HepG2 (cell line): Measurements from ENCODE around the gene TEX53. TPM values are rescaled to one million over a fixed set of nuclear protein-coding genes. Genes with fewer than 3 reads are reported as not detected.

ENCODE experiments used
- ATAC-seq: fragments of 200-7000 bp; cut with Tn5 transposase; 3 replicates; pipeline ENCODE4 v1.9.1; 2020; ENCODE audit warnings: mild to moderate bottlenecking, moderate library complexity
- BruUV-seq: library from RNA; stranded (reverse); fragments of 400-500 nt; replicated peaks from 2 replicates; lab custom pipeline; 2021; lab: Mats Ljungman, UMichigan
- CTCF ChIA-PET: fragments of 300-600 bp; formaldehyde crosslinking; extraction: SDS; loops from one replicate; lab custom pipeline; 2021; ENCODE audit warnings: low total read pairs, inconsistent platforms, low intra/inter-chr PET ratio; lab: Yijun Ruan, JAX
- POLR2A ChIA-PET: fragments of 350-600 bp; sonication (Branson Sonifier 250); formaldehyde crosslinking; loops from one replicate; lab custom pipeline; 2020; ENCODE audit warnings: antibody characterized with exemption, inconsistent platforms; lab: Yijun Ruan, JAX
- DNase-seq: peaks from one replicate; pipeline ENCODE4 v3.0.0-alpha.2; 2015; ENCODE audit warnings: low spot score
- FAIRE-seq: peaks from 3 replicates; lab custom pipeline; 2011; peaks lifted over from hg19 to GRCh38; lab: Jason Lieb, UNC
- H2AFZ ChIP-seq: one replicate; pipeline ENCODE4 v1.6.1; 2011; ENCODE audit warnings: low read length, inconsistent platforms
- H3K27ac ChIP-seq: fragments of 300-600 bp; 3 replicates; pipeline ENCODE4 v1.8.0; 2011; ENCODE audit warnings: mixed run types, mild to moderate bottlenecking, mixed read lengths, low read length, inconsistent platforms; ENCODE audit not compliant: insufficient read depth; ENCODE audit errors: extremely low read length
- H3K27me3 ChIP-seq, 2 experiments: fragments of 200-600 bp in 1 of 2; 2 replicates in 1 of 2; 3 replicates in 1 of 2; pipeline versions ENCODE4 v1.6.0 to v1.8.0; 2011; ENCODE audit warnings: low read length in 2 of 2, mild to moderate bottlenecking in 2 of 2, moderate library complexity in 2 of 2, inconsistent platforms in 1 of 2; ENCODE audit not compliant: insufficient read depth in 2 of 2, control insufficient read depth in 1 of 2
- H3K36me3 ChIP-seq, 2 experiments: fragments of 200-600 bp in 1 of 2; replicated peaks in 1 of 2; 2 replicates in 1 of 2; 3 replicates in 1 of 2; pipeline versions ENCODE4 v1.5.1 to v1.8.0; 2011; ENCODE audit warnings: low read length in 2 of 2, inconsistent platforms in 1 of 2; ENCODE audit not compliant: insufficient read depth in 2 of 2, control insufficient read depth in 1 of 2
- H3K4me1 ChIP-seq: 2 replicates; pipeline ENCODE4 v1.5.1; 2012; ENCODE audit warnings: low read length, inconsistent platforms; ENCODE audit not compliant: insufficient read depth
- H3K4me2 ChIP-seq: 2 replicates; pipeline ENCODE4 v1.6.0; 2011; ENCODE audit warnings: low read depth, low read length, inconsistent platforms
- H3K4me3 ChIP-seq, 3 experiments: fragments of 200-600 bp in 1 of 3; sonication (generic), shearing (Covaris generic) in 1 of 3; replicated peaks in 1 of 3; 2 replicates each; pipeline ENCODE4 v1.5.1; 2011 to 2016; ENCODE audit warnings: low read length in 3 of 3, inconsistent platforms in 2 of 3, low read depth in 2 of 3, mild to moderate bottlenecking in 2 of 3, control low read depth in 1 of 3, mixed read lengths in 1 of 3; ENCODE audit not compliant: insufficient read depth in 1 of 3
- H3K79me2 ChIP-seq: one replicate; pipeline ENCODE4 v1.6.1; 2011; ENCODE audit warnings: low read length, inconsistent platforms; ENCODE audit not compliant: insufficient read depth
- H3K9ac ChIP-seq: 2 replicates; pipeline ENCODE4 v1.6.0; 2011; ENCODE audit warnings: mild to moderate bottlenecking, low read depth, low read length, inconsistent platforms; ENCODE audit not compliant: insufficient read depth
- H3K9me3 ChIP-seq: 2 replicates; pipeline ENCODE4 v1.5.1; 2012; ENCODE audit warnings: mild to moderate bottlenecking, low read length
- H4K20me1 ChIP-seq: 2 replicates; pipeline ENCODE4 v1.6.0; 2011; ENCODE audit warnings: inconsistent platforms, mild to moderate bottlenecking, low read length, moderate library complexity; ENCODE audit not compliant: insufficient read depth
- CEBPG ChIP-seq: IDR thresholded peaks from 2 replicates; pipeline ENCODE4 v1.6.1; 2016
- HOXA3 ChIP-seq: sonication (generic); formaldehyde crosslinking; IDR thresholded peaks from 2 replicates; pipeline ENCODE4 v1.5.0; 2020; ENCODE audit warnings: missing genetic modification reagents
- KDM6A ChIP-seq: IDR thresholded peaks from 2 replicates; pipeline ENCODE4 v1.6.1; 2016; ENCODE audit warnings: low read depth
- MXD4 ChIP-seq: IDR thresholded peaks from 2 replicates; pipeline ENCODE4 v1.6.1; 2016; ENCODE audit warnings: mild to moderate bottlenecking, missing biosample characterization, missing genetic modification reagents
- NFE2L2 ChIP-seq: fragments of 150-350 bp; IDR thresholded peaks from 2 replicates; pipeline ENCODE4 v1.6.1; 2014; ENCODE audit warnings: low read length
- SPEN ChIP-seq: sonication (generic); formaldehyde crosslinking; IDR thresholded peaks from 2 replicates; pipeline ENCODE4 v1.5.1; 2020; ENCODE audit warnings: low read depth, mild to moderate bottlenecking, missing genetic modification reagents
- THYN1 ChIP-seq: sonication (generic); formaldehyde crosslinking; IDR thresholded peaks from 2 replicates; pipeline ENCODE4 v1.8.1; 2023; ENCODE audit warnings: low read depth, mild to moderate bottlenecking, moderate library complexity, missing genetic modification reagents, borderline replicate concordance
- YEATS4 ChIP-seq: sonication (generic); formaldehyde crosslinking; IDR thresholded peaks from 2 replicates; pipeline ENCODE4 v1.4.0; 2020; ENCODE audit warnings: missing genetic modification reagents, borderline replicate concordance
- ZC3H4 ChIP-seq: sonication (generic); formaldehyde crosslinking; IDR thresholded peaks from 2 replicates; pipeline ENCODE4 v1.4.0; 2020; ENCODE audit warnings: missing genetic modification reagents, borderline replicate concordance
- ZFP82 ChIP-seq: sonication (generic); formaldehyde crosslinking; IDR thresholded peaks from 2 replicates; pipeline ENCODE4 v1.5.1; 2020; ENCODE audit warnings: mild to moderate bottlenecking, missing genetic modification reagents, borderline replicate concordance
- ZNF136 ChIP-seq: sonication (generic); formaldehyde crosslinking; IDR thresholded peaks from 2 replicates; pipeline ENCODE4 v1.8.1; 2022; ENCODE audit warnings: low read depth, mild to moderate bottlenecking, moderate library complexity, missing genetic modification reagents
- ZNF775 ChIP-seq: sonication (generic); formaldehyde crosslinking; IDR thresholded peaks from 2 replicates; pipeline ENCODE4 v1.4.0; 2020; ENCODE audit warnings: missing genetic modification reagents, mild to moderate bottlenecking, moderate library complexity, borderline replicate concordance
- ZSCAN29 ChIP-seq: sonication (generic); formaldehyde crosslinking; conservative IDR thresholded peaks from 2 replicates; pipeline ENCODE4 v1.4.0; 2020; ENCODE audit warnings: mild to moderate bottlenecking, missing genetic modification reagents
- WGBS: methylation state at CpG from one replicate; pipeline ENCODE4 v1.1.6; 2017; ENCODE audit warnings: low lambda C conversion rate; 5-methylcytosine and 5-hydroxymethylcytosine counted together
- in situ Hi-C: cut with HindIII; loops from 2 replicates; pipeline ENCODE4 v1.10.0; 2017; ENCODE audit warnings: low pct_unique_long_range_greater_than_20kb; ENCODE audit not compliant: extremely low pct_ligation_motif_present
- intact Hi-C: fragments of 100-400 bp; cut with micrococcal nuclease; formaldehyde crosslinking; loops from one replicate; pipeline ENCODE4 v1.10.0; 2022; ENCODE audit not compliant: unreplicated experiment
- polyA plus RNA-seq, 8 experiments: library from polyadenylated mRNA; depleted of rRNA in 3 of 8; stranded (reverse) in 7 of 8; unstranded in 1 of 8; fragments of >200 nt; fragmentation: Illumina TruSeq in 4 of 8; extraction: Trizol in 4 of 8; gene quantifications; 2 replicates each; pipeline versions ENCODE4 v1.2.1 to v1.2.3, GENCODE V29; 2011 to 2016; ENCODE audit warnings: low read depth in 4 of 8, missing spikeins in 1 of 8, mixed read lengths in 1 of 8; ENCODE audit not compliant: insufficient read depth in 1 of 8
- total RNA-seq, 5 experiments: library from RNA; depleted of rRNA; stranded (reverse); fragments of >200 nt; fragmentation: Illumina TruSeq; extraction: Trizol; gene quantifications; 2 replicates each; pipeline ENCODE4 v1.2.3, GENCODE V29; 2016; ENCODE audit warnings: low read depth in 1 of 5
- TF ChIP-seq, protein P1 (sequence below): sonication (generic); formaldehyde crosslinking; IDR thresholded peaks from 2 replicates; pipeline ENCODE4 v1.4.0; 2020; ENCODE audit warnings: missing genetic modification reagents; ENCODE audit errors: not compliant biosample characterization
- TF ChIP-seq, protein P2 (sequence below): sonication (generic); formaldehyde crosslinking; conservative IDR thresholded peaks from 2 replicates; pipeline ENCODE4 v1.4.0; 2020; ENCODE audit warnings: missing genetic modification reagents

Gene TEX53
- total and polyA plus RNA-seq, 2 of the 13 experiments (the other 11 are each of a cell fraction or from before 2014, with no cell fraction given): not detected

DNA sequence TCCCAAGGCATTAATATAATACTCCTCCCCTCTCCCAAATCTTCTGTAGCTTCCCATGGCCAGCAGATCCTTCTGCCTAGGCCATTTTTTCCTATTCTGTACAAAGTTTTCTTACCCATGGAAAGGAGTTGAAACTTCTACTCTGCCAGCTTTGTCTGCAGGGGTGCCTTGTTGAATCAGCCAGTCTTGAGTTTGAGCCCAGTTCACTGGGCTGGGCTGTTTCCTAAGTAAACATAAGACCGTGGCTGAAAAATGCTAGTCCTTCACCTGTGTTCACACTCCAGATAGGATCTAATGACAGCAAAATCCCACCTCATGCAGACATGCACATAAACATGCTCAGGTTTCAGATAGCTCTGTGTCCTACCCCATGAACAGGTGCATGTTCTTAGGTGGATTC, 14.0 kb upstream of the TEX53 start:
- Histone ChIP-seq H3K36me3 (no peaks in the 10 kb centered on the region), H2AFZ (no peak overlapping the region), H3K9me3 (no peaks in the 10 kb centered on the region), H3K79me2 (no peaks in the 10 kb centered on the region), H3K4me1 (no peaks in the 10 kb centered on the region), H3K4me2 (no peak overlapping the region), H4K20me1 (no peaks in the 10 kb centered on the region), H3K9ac (no peak overlapping the region), H3K27me3 (no peaks in the 10 kb centered on the region), H3K27ac (no peak overlapping the region), H3K4me3 (no peak overlapping the region)
- BruUV-seq: no TSS peak
- FAIRE-seq (no peak), ATAC-seq (no peak), DNase-seq (no peak)
- 0% methylated on average over 1 of the region's 1 CpG for WGBS
- ChIA-PET CTCF (no interaction called here), POLR2A (no interaction called here)
- in situ Hi-C loops (no loop called here), intact Hi-C loops (no loop called here)
- no peak for TF ChIP-seq ZNF136 (CRISPR knock-in tag)
- TF ChIP-seq ZSCAN29 (CRISPR knock-in tag): no peak
- TF ChIP-seq THYN1: no peak
- TF ChIP-seq HOXA3 (CRISPR knock-in tag): no peak
- TF ChIP-seq MXD4 (CRISPR knock-in tag): no peak
- TF ChIP-seq CEBPG (CRISPR knock-in tag): no peak

DNA sequence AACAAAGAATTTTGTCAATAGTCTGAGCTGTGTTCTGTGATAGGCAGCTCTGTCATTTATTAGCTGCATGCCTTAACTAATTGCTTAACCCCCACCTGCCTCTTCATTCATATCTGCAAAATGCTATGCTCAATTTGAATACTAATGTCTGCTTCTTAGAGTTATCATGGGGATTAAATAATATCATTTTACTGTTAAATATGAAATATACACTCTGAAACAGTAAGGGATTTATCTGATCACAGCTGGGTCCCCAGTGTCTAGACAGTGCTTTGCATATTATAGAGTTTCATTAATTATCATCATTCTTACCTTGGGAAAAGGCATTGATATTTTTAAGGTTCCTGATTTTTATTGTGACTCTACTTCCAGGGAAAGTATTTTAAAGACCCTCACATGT, 12.4 kb upstream of the TEX53 start:
- Histone ChIP-seq H3K9me3 (no peaks in the 10 kb centered on the region), H3K79me2 (no peaks in the 10 kb centered on the region), H3K4me2 (no peak overlapping the region), H3K27ac (no peak overlapping the region), H3K4me3 (no peak overlapping the region), H4K20me1 (no peaks in the 10 kb centered on the region), H3K9ac (no peak overlapping the region), H2AFZ (no peak overlapping the region), H3K36me3 (no peaks in the 10 kb centered on the region), H3K27me3 (no peaks in the 10 kb centered on the region), H3K4me1 (no peaks in the 10 kb centered on the region)
- ATAC-seq (no peak), FAIRE-seq (no peak), DNase-seq (no peak)
- no TSS peak for BruUV-seq
- in situ Hi-C loops (no loop called here), intact Hi-C loops (loop anchor here (10.0 kb wide), 1 partner anchor 685 kb away; no protein-coding TSS in a partner anchor)
- ChIA-PET CTCF (no interaction called here), POLR2A (no interaction called here)
- TF ChIP-seq ZC3H4 (CRISPR knock-in tag) (no peak), SPEN (CRISPR knock-in tag) (no peak), NFE2L2 (no peak), YEATS4 (CRISPR knock-in tag) (no peak), ZNF775 (CRISPR knock-in tag) (no peak), ZFP82 (CRISPR knock-in tag) (no peak), KDM6A (CRISPR knock-in tag) (no peak)
- TF ChIP-seq, protein P1, sequence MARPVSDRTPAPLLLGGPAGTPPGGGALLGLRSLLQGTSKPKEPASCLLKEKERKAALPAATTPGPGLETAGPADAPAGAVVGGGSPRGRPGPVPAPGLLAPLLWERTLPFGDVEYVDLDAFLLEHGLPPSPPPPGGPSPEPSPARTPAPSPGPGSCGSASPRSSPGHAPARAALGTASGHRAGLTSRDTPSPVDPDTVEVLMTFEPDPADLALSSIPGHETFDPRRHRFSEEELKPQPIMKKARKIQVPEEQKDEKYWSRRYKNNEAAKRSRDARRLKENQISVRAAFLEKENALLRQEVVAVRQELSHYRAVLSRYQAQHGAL (CRISPR knock-in tag): no peak
- TF ChIP-seq, protein P2, sequence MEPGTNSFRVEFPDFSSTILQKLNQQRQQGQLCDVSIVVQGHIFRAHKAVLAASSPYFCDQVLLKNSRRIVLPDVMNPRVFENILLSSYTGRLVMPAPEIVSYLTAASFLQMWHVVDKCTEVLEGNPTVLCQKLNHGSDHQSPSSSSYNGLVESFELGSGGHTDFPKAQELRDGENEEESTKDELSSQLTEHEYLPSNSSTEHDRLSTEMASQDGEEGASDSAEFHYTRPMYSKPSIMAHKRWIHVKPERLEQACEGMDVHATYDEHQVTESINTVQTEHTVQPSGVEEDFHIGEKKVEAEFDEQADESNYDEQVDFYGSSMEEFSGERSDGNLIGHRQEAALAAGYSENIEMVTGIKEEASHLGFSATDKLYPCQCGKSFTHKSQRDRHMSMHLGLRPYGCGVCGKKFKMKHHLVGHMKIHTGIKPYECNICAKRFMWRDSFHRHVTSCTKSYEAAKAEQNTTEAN (CRISPR knock-in tag): no peak
